Omental fat pad (tissue), 4 donors: ENCODE results near the gene BTBD2. TPM values are rescaled to one million over a fixed set of nuclear protein-coding genes. Genes with fewer than 3 reads are reported as not detected.

Experiments used
- ATAC-seq: fragments of 150-250 bp; one replicate; pipeline ENCODE4 v1.9.1; 2016; ENCODE audit warnings: mild to moderate bottlenecking, moderate library complexity; ENCODE audit not compliant: low FRiP score
- DNase-seq: peaks from one replicate; pipeline ENCODE4 v3.0.0-alpha.2; 2019; ENCODE audit warnings: low spot score
- total RNA-seq, 4 donors: library from RNA; depleted of rRNA; stranded (reverse); fragments of >200 nt; gene quantifications; one replicate each; pipeline ENCODE4 v1.1.0, GENCODE V29; 2016
- TF ChIP-seq, protein P1 (sequence below), 3 donors: fragments of 450-650 bp; IDR thresholded peaks; one replicate each; pipeline ENCODE4 v1.5.1; 2016 to 2017; ENCODE audit warnings: antibody characterized with exemption in 3 of 3, mild to moderate bottlenecking in 3 of 3, moderate library complexity in 2 of 3

The BTBD2 gene
- total RNA-seq, 4 donors from 2014 or later, result 37.1 to 58.3 (median 52.8) TPM

DNA sequence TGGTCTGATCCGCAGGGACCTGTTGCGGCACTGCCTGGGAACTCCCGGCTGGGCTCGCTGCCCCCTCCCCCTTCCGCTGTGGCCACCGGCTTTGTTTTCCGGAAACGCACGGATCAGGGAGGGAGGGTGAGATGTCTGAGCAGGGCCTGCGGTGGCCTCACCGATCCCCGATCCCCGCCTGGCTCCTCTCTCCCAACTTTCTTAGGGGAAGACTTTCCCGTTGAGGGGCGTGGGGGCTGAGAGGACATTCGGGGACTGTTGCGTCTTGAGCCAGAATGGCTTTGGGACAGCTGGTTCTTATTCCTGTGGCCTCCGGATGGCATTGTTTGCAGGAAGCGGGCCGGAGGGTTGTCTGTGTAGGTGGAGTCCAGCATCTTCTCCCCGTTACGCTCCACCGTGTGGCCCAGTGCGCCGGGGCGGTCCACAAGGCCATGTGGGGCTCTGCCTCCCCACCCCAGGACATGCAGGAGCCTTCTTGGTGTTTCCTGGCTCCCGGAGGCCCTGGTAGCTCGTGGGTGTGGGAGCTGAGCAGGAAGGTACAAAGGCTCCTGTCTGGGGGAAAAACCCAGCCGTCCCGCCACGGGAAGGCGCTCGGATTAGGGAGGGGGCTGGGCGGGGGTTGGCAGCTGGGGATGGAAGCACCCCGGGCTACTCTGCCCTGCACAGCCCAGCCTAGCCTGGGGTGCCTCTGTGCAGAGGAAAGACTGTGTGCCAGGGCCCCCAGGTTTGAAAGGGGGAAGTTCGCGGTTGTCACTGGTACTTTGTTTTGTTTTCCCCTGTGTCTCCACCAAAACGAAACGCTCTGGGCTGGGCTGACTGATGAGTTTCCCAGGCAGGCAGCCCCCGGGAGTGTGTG lies 73.2 kb downstream of the BTBD2 start:
- DNase-seq, result peak; percentile 40
- peak; percentile 41 for ATAC-seq
- TF ChIP-seq, protein P1, sequence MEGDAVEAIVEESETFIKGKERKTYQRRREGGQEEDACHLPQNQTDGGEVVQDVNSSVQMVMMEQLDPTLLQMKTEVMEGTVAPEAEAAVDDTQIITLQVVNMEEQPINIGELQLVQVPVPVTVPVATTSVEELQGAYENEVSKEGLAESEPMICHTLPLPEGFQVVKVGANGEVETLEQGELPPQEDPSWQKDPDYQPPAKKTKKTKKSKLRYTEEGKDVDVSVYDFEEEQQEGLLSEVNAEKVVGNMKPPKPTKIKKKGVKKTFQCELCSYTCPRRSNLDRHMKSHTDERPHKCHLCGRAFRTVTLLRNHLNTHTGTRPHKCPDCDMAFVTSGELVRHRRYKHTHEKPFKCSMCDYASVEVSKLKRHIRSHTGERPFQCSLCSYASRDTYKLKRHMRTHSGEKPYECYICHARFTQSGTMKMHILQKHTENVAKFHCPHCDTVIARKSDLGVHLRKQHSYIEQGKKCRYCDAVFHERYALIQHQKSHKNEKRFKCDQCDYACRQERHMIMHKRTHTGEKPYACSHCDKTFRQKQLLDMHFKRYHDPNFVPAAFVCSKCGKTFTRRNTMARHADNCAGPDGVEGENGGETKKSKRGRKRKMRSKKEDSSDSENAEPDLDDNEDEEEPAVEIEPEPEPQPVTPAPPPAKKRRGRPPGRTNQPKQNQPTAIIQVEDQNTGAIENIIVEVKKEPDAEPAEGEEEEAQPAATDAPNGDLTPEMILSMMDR (IDR thresholded peaks at IDR 0.05), result no peak

DNA sequence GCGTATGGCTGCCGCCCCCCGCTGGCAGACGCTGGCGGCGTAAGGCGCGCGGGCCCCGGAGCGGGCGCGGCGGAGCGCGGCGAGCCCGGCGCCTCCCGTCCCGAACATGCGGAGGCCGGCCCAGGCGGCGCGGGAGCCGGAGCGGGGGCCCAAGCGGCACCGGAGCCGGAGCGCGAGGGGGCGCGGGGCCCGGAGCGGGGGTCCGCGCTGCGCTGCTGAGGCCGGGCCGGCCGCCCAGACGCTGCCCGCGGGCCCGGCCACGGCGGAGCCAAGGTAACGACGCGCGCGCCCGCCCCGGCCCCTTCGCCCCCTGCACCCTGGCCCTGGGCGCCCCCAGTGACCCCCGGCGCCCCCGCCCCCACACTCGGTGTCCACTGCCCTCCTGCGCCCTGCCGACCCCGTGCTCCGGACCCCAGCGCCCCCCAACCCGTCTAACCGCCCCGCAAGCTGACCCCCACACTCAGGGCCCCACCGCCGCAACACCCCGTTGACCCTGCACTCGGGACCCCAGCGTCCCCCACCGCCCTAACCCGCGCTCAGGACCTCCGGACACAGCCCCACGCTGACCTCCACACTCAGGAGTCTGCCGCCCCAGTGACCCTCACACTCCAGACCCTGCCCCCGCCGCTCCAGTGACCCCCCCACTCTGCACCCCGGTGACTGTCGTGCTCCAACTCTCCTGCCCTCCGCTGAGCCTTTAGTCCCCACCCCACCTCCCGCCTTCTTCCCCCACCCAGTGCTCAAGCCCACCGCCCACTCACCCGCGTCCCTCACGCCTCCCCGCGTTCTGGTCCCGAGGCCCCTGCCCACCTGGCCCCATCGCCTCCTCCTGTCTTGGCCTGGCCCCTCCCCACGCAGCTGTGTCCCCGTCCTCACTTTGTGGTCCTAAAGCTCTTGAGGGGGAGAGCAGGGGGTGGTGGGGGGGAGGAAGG lies 74.1 kb downstream of the BTBD2 start, which contains the start of gene CSNK1G2:
CSNK1G2 (plus strand) TSS at position 27 of the 932 bp plus-strand sequence. CDS start 28,601 bp downstream, outside the sequence.
- DNase-seq (no peak), ATAC-seq (no peak)

DNA sequence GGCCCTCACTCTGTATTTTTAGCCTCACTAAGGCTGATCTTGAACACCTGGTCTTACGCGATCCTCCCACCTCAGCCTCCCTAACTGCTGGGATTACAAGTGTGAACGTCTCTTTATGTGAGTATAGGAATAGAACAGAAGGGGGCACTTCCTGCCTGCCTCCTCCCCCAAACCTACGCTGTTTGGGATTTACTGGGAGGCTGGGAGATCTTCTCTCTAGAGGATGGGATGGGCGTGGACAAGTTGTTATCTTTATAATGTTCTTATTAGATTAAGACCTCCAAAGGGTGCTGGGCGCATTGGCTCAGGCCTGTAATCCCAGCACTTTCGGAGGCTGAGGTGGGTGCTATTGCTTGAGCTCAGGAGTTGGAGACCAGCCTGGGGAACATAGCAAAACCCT lies 77.4 kb downstream of the BTBD2 start:
- TF ChIP-seq, protein P1 (IDR thresholded peaks at IDR 0.05), result no peak
- no peak for ATAC-seq
- DNase-seq, result no peak

More for the DNA sequence above, 74.1 kb downstream of the BTBD2 start, which contains the start of gene CSNK1G2:
- TF ChIP-seq, protein P1 (IDR thresholded peaks at IDR 0.05), result no peak

DNA sequence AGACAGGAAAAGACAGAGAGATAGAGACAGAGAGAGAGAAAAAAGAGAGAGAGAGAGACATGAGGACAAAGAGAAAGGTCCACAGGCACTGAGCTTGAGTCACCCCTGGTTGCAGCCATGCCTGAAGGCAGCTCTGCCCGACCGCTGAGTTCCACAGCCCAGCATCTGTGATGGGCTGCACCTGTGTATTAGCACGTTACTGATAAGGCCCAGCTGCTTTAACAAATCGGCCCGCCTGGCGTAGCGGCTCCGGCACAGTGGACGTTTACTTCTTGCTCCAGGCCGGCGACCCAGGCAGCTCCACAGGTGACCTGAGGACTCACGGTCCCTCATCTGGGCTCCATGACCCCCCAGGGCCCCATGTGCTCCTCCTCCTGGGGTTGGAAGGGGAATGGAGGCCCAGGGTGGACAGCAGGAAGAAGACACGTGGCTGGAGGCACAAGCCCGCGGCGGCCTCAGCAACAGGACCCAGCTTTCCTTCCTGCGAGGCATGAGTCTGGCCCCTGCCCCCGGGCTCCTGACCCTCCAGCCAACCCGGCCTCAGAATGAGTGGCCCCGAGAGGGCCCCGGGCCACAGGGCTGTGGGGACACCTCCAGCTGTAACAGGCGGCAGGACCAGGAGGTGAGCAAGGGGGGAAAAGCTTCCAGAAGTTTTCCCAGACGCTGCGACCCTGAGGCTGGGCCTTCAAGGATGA lies 78.5 kb downstream of the BTBD2 start:
- TF ChIP-seq, protein P1 (IDR thresholded peaks at IDR 0.05), result no peak
- DNase-seq, result no peak
- no peak for ATAC-seq

DNA sequence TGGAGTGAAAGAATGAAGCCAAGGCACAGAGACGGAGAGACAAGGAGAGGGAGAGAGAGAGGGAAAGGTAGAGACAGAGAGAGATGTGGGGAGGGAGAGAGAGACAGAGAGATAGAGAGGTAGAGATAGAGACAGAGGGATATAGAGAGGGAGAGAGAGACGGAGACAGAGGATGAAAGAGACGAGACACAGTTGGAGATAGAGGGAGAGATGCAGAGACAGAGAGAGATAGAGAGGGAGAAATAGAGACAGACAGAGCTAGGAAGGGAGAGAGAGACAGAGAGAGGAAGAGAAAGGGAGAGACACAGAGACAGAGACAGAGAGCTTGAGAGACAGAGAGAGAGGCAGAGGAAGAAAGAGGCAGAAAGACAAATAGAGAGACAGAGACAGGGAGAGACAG lies 79.1 kb downstream of the BTBD2 start:
- TF ChIP-seq, protein P1 (IDR thresholded peaks at IDR 0.05), result no peak
- ATAC-seq, result no peak
- DNase-seq, result no peak

DNA sequence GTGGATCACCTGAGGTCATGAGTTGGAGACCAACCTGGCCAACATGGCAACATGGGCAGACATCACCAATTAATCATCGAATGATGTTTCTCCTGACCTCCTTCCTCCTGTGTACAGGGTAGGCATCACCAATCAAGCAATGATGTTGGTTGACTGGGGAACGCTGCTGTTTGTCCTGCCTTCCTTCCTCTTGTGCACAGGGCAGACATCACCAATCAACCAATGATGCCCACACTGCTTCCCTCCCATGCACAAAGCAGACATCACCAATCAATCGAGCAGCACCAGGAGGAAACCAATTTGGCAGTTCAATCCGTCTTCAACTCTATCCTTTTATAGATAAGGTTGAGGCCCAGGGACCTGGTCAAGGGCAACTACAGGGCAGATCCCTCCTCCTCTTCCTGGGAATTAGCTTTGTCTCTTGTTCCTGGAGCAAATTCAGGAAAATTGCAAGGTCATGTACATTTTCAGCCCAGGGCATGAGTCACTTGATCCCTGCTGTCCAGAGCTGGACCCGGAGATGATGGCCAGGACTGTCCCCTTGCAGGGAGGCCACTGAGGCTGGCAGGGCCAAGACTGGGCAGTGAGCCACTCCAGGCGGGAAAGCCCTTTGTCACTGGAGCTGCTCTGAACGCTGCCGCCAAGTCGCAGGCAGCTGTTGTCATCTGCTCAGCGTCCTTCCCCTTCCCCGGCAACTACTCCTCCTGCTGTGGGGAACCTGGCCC lies 79.9 kb downstream of the BTBD2 start:
- TF ChIP-seq, protein P1 (IDR thresholded peaks at IDR 0.05), result no peak
- ATAC-seq, result no peak
- DNase-seq, result no peak
